HEK293 (cell line): ENCODE measurements around the gene LRP10.
"Not testable (repeated sequence)": the region's sequence is repeated elsewhere in the genome, so short reads cannot be mapped to it uniquely, and the experiment has no call there.

ENCODE experiments used
- CTCF ChIA-PET: fragments of 350-600 bp; formaldehyde crosslinking; extraction: SDS; loops from one replicate; lab custom pipeline; 2021; ENCODE audit warnings: antibody characterized with exemption; lab: Yijun Ruan, JAX
- POLR2A ChIA-PET: fragments of 300-600 bp; formaldehyde crosslinking; extraction: SDS; loops from one replicate; lab custom pipeline; 2020; ENCODE audit warnings: antibody characterized with exemption, inconsistent platforms; lab: Yijun Ruan, JAX
- H3K27ac ChIP-seq: fragments of 200-500 bp; sonication (Bioruptor generic); 2 replicates; pipeline ENCODE4 v1.5.1; 2014; ENCODE audit warnings: low read depth, low read length, control low read depth, inconsistent platforms; ENCODE audit errors: extremely low read depth
- H3K36me3 ChIP-seq, 2 experiments: fragments of 200-500 bp in 1 of 2; sonication (Bioruptor generic) in 1 of 2; 1 replicate in 1 of 2; 2 replicates in 1 of 2; pipeline ENCODE4 v1.5.1; 2014 to 2017; ENCODE audit warnings: inconsistent platforms in 2 of 2, low read length in 2 of 2; ENCODE audit not compliant: control insufficient read depth in 2 of 2, insufficient read depth in 1 of 2
- H3K4me1 ChIP-seq: fragments of 200-500 bp; sonication (Bioruptor generic); 2 replicates; pipeline ENCODE4 v1.5.1; 2014; ENCODE audit warnings: mild to moderate bottlenecking, low read length, inconsistent platforms; ENCODE audit not compliant: control insufficient read depth, insufficient read depth
- H3K4me3 ChIP-seq: 2 replicates; pipeline ENCODE4 v1.5.1; 2011; ENCODE audit warnings: low read depth, mild to moderate bottlenecking, control low read depth, low read length, moderate library complexity
- H3K9me3 ChIP-seq: fragments of 200-500 bp; sonication (Bioruptor generic); 2 replicates; pipeline ENCODE4 v1.5.1; 2014; ENCODE audit warnings: low read depth, low read length, inconsistent platforms; ENCODE audit not compliant: control insufficient read depth, insufficient read depth
- IKZF3 ChIP-seq: fragments of 450-650 bp; IDR thresholded peaks from 2 replicates; pipeline ENCODE4 v1.5.0; 2018; ENCODE audit warnings: missing biosample characterization, mild to moderate bottlenecking, missing genetic modification characterization, moderate library complexity
- KLF16 ChIP-seq: fragments of 450-650 bp; formaldehyde crosslinking; IDR thresholded peaks from 2 replicates; pipeline ENCODE4 v1.5.1; 2017; ENCODE audit warnings: missing biosample characterization, missing genetic modification characterization
- OSR2 ChIP-seq: fragments of 450-650 bp; formaldehyde crosslinking; IDR thresholded peaks from 2 replicates; pipeline ENCODE4 v1.5.1; 2016; ENCODE audit warnings: missing biosample characterization, missing genetic modification characterization
- RBAK ChIP-seq: fragments of 450-650 bp; formaldehyde crosslinking; IDR thresholded peaks from 2 replicates; pipeline ENCODE4 v1.5.1; 2016; ENCODE audit warnings: missing biosample characterization, missing genetic modification characterization
- SETDB1 ChIP-seq: IDR thresholded peaks from one replicate; pipeline ENCODE4 v1.6.1; 2017; ENCODE audit warnings: mild to moderate bottlenecking, low read length, moderate library complexity, mixed read lengths; ENCODE audit not compliant: insufficient read length
- YY1 ChIP-seq: fragments of 450-650 bp; formaldehyde crosslinking; IDR thresholded peaks from 2 replicates; pipeline ENCODE4 v1.5.1; 2018; ENCODE audit warnings: missing biosample characterization, missing genetic modification characterization
- ZBTB20 ChIP-seq: fragments of 450-650 bp; formaldehyde crosslinking; IDR thresholded peaks from 2 replicates; pipeline ENCODE4 v1.5.1; 2016; ENCODE audit warnings: missing biosample characterization, missing genetic modification characterization
- ZFP37 ChIP-seq: fragments of 450-650 bp; formaldehyde crosslinking; IDR thresholded peaks from 2 replicates; pipeline ENCODE4 v1.5.1; 2016; ENCODE audit warnings: missing biosample characterization, missing genetic modification characterization
- ZNF112 ChIP-seq: fragments of 450-650 bp; formaldehyde crosslinking; IDR thresholded peaks from 2 replicates; pipeline ENCODE4 v1.5.0; 2017; ENCODE audit warnings: missing biosample characterization, missing genetic modification characterization
- ZNF184 ChIP-seq: fragments of 450-650 bp; IDR thresholded peaks from 2 replicates; pipeline ENCODE4 v1.5.1; 2018; ENCODE audit warnings: missing biosample characterization, mild to moderate bottlenecking, missing genetic modification characterization
- ZNF544 ChIP-seq: fragments of 450-650 bp; formaldehyde crosslinking; IDR thresholded peaks from 2 replicates; pipeline ENCODE4 v1.5.0; 2017; ENCODE audit warnings: missing biosample characterization, missing genetic modification characterization
- ZNF596 ChIP-seq: fragments of 450-650 bp; IDR thresholded peaks from 2 replicates; pipeline ENCODE4 v1.5.0; 2018; ENCODE audit warnings: missing biosample characterization, mild to moderate bottlenecking, missing genetic modification characterization, moderate library complexity
- ZNF707 ChIP-seq: fragments of 450-650 bp; formaldehyde crosslinking; IDR thresholded peaks from 2 replicates; pipeline ENCODE4 v1.5.1; 2016; ENCODE audit warnings: missing biosample characterization, missing genetic modification characterization
- ZSCAN30 ChIP-seq: fragments of 450-650 bp; IDR thresholded peaks from 2 replicates; pipeline ENCODE4 v1.5.1; 2018; ENCODE audit warnings: missing biosample characterization, mild to moderate bottlenecking, missing genetic modification characterization, moderate library complexity
- TF ChIP-seq, protein P1 (sequence below): IDR thresholded peaks from 2 replicates; pipeline ENCODE4 v1.6.1; 2011; ENCODE audit warnings: mild to moderate bottlenecking, low read depth, low read length, borderline replicate concordance
- TF ChIP-seq, protein P2 (sequence below): sonication (generic); formaldehyde crosslinking; IDR thresholded peaks from 2 replicates; pipeline ENCODE4 v1.8.1; 2022; ENCODE audit warnings: mild to moderate bottlenecking, moderate library complexity, missing genetic modification reagents
- TF ChIP-seq, protein P3 (sequence below): fragments of 450-650 bp; formaldehyde crosslinking; IDR thresholded peaks from 2 replicates; pipeline ENCODE4 v1.5.1; 2017; ENCODE audit warnings: missing biosample characterization, missing genetic modification characterization
- TF ChIP-seq, protein P4 (sequence below): fragments of 450-650 bp; formaldehyde crosslinking; IDR thresholded peaks from 2 replicates; pipeline ENCODE4 v1.5.1; 2016; ENCODE audit warnings: missing biosample characterization, missing genetic modification characterization
- TF ChIP-seq, protein P5 (sequence below): fragments of 450-650 bp; formaldehyde crosslinking; IDR thresholded peaks from 2 replicates; pipeline ENCODE4 v1.5.1; 2016; ENCODE audit warnings: missing biosample characterization, missing genetic modification characterization

LRP10 gene

DNA sequence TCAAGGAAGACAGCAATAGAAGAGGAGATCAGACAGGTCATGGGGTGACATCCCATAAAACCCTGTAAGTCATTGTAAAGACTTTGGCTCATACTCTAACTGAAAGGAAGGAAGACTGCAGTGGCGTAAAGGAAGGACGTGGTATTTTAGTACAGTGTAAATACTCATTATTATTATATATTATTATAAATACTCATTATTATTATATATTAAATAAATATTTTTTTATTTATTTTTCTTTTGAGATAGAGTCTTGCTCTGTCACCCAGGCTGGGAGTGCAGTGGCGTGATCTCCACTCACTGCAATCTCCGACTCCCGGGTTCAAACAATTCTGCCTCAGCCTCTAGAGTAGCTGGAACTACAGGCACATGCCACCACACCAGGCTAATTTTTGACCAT lies 15.1 kb upstream of the LRP10 start:
- CTCF ChIA-PET, result interaction anchor here (0.6 to 4.2 kb wide), 4 partner anchors 44 to 196 kb away, joined by 3 to 34 read pairs (median 6); no protein-coding TSS in a partner anchor
- no peaks in the 10 kb centered on the region for H3K4me1 ChIP-seq
- no peak overlapping the region for H3K4me3 ChIP-seq
- no peak overlapping the region for H3K27ac ChIP-seq
- POLR2A ChIA-PET, result no interaction called here
- TF ChIP-seq KLF16 (tag by site-specific recombination), result no peak
- TF ChIP-seq, protein P1, sequence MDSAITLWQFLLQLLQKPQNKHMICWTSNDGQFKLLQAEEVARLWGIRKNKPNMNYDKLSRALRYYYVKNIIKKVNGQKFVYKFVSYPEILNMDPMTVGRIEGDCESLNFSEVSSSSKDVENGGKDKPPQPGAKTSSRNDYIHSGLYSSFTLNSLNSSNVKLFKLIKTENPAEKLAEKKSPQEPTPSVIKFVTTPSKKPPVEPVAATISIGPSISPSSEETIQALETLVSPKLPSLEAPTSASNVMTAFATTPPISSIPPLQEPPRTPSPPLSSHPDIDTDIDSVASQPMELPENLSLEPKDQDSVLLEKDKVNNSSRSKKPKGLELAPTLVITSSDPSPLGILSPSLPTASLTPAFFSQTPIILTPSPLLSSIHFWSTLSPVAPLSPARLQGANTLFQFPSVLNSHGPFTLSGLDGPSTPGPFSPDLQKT, result no peak
- TF ChIP-seq OSR2 (tag by site-specific recombination), result no peak
- TF ChIP-seq SETDB1, result no peak
- TF ChIP-seq ZNF112 (tag by site-specific recombination), result no peak
- TF ChIP-seq ZNF544 (tag by site-specific recombination), result no peak
- TF ChIP-seq, protein P2, sequence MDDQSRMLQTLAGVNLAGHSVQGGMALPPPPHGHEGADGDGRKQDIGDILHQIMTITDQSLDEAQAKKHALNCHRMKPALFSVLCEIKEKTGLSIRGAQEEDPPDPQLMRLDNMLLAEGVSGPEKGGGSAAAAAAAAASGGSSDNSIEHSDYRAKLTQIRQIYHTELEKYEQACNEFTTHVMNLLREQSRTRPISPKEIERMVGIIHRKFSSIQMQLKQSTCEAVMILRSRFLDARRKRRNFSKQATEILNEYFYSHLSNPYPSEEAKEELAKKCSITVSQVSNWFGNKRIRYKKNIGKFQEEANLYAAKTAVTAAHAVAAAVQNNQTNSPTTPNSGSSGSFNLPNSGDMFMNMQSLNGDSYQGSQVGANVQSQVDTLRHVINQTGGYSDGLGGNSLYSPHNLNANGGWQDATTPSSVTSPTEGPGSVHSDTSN (CRISPR knock-in tag), result no peak
- no peak for TF ChIP-seq ZNF707
- TF ChIP-seq ZSCAN30 (tag by site-specific recombination), result no peak
- TF ChIP-seq ZNF596, result no peak
- TF ChIP-seq ZFP37, result no peak
- TF ChIP-seq ZBTB20, result no peak
- no peak for TF ChIP-seq RBAK
- TF ChIP-seq, protein P3, sequence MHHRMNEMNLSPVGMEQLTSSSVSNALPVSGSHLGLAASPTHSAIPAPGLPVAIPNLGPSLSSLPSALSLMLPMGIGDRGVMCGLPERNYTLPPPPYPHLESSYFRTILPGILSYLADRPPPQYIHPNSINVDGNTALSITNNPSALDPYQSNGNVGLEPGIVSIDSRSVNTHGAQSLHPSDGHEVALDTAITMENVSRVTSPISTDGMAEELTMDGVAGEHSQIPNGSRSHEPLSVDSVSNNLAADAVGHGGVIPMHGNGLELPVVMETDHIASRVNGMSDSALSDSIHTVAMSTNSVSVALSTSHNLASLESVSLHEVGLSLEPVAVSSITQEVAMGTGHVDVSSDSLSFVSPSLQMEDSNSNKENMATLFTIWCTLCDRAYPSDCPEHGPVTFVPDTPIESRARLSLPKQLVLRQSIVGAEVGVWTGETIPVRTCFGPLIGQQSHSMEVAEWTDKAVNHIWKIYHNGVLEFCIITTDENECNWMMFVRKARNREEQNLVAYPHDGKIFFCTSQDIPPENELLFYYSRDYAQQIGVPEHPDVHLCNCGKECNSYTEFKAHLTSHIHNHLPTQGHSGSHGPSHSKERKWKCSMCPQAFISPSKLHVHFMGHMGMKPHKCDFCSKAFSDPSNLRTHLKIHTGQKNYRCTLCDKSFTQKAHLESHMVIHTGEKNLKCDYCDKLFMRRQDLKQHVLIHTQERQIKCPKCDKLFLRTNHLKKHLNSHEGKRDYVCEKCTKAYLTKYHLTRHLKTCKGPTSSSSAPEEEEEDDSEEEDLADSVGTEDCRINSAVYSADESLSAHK, result no peak
- TF ChIP-seq IKZF3 (tag by site-specific recombination), result no peak
- TF ChIP-seq YY1 (tag by site-specific recombination), result no peak
- TF ChIP-seq, protein P4, sequence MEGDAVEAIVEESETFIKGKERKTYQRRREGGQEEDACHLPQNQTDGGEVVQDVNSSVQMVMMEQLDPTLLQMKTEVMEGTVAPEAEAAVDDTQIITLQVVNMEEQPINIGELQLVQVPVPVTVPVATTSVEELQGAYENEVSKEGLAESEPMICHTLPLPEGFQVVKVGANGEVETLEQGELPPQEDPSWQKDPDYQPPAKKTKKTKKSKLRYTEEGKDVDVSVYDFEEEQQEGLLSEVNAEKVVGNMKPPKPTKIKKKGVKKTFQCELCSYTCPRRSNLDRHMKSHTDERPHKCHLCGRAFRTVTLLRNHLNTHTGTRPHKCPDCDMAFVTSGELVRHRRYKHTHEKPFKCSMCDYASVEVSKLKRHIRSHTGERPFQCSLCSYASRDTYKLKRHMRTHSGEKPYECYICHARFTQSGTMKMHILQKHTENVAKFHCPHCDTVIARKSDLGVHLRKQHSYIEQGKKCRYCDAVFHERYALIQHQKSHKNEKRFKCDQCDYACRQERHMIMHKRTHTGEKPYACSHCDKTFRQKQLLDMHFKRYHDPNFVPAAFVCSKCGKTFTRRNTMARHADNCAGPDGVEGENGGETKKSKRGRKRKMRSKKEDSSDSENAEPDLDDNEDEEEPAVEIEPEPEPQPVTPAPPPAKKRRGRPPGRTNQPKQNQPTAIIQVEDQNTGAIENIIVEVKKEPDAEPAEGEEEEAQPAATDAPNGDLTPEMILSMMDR (tag by site-specific recombination), result no peak
- TF ChIP-seq, protein P5, sequence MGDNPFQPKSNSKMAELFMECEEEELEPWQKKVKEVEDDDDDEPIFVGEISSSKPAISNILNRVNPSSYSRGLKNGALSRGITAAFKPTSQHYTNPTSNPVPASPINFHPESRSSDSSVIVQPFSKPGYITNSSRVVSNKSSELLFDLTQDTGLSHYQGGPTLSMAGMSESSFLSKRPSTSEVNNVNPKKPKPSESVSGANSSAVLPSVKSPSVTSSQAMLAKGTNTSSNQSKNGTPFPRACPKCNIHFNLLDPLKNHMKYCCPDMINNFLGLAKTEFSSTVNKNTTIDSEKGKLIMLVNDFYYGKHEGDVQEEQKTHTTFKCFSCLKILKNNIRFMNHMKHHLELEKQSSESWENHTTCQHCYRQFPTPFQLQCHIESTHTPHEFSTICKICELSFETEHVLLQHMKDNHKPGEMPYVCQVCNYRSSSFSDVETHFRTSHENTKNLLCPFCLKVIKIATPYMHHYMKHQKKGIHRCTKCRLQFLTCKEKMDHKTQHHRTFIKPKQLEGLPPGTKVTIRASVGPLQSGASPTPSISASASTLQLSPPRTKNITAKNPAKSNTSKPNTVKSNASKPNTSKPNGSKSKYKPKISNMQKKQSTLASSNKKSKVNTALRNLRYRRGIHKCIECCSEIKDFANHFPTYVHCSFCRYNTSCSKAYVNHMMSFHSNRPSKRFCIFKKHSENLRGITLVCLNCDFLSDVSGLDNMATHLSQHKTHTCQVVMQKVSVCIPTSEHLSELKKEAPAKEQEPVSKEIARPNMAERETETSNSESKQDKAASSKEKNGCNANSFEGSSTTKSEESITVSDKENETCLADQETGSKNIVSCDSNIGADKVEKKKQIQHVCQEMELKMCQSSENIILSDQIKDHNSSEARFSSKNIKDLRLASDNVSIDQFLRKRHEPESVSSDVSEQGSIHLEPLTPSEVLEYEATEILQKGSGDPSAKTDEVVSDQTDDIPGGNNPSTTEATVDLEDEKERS (tag by site-specific recombination), result no peak
- no peak for TF ChIP-seq ZNF184 (tag by site-specific recombination)
- no peaks in the 10 kb centered on the region for H3K9me3 ChIP-seq
- H3K36me3 ChIP-seq, result no peaks in the 10 kb centered on the region

DNA sequence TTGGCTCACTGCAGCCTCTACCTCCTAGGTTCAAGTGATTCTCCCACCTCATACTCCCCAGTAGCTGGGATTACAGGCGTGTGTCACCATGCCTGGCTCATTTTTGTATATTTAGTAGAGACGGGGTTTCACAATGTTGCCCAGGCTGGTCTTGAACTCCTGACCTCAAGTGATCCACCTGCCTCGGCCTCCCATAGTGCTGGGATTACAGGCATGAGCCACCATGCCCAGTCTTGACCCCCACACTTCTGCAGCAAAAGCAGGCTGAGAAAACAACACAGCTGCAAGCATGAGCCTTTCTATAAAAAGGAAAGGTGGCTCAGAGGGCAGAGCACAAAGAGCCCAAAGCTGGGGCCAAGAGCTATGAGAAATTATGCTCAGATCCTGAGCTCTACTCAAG lies 11.2 kb upstream of the LRP10 start:
- H3K27ac ChIP-seq, POLR2A ChIA-PET, H3K36me3 ChIP-seq, H3K9me3 ChIP-seq, H3K4me3 ChIP-seq, H3K4me1 ChIP-seq: not testable (repeated sequence)
- CTCF ChIA-PET, result interaction anchor here (0.6 to 1.8 kb wide), 6 partner anchors 12 to 474 kb away, joined by 3 to 7 read pairs (median 4); no protein-coding TSS in a partner anchor
